GM10847 (cell line): ENCODE measurements around the gene TLE7.

ENCODE experiments used
- POLR2A ChIP-seq: IDR thresholded peaks from 2 replicates; pipeline ENCODE4 v1.6.1; 2011; ENCODE audit not compliant: insufficient read length; ENCODE audit errors: extremely low read depth

Gene TLE7

GRCh38 chr16:71409011-71409775, 32.7 kb downstream of the TLE7 start:
- TF ChIP-seq POLR2A = no peak

GRCh38 chr16:71408536-71408935, 33.3 kb downstream of the TLE7 start:
- no peak for TF ChIP-seq POLR2A

- TF ChIP-seq POLR2A = no peak
Observed at GRCh38 chr16:71407731-71408130, 34.1 kb downstream of the TLE7 start.

- TF ChIP-seq POLR2A = no peak
Observed at GRCh38 chr16:71406724-71407123, 35.1 kb downstream of the TLE7 start.

- no peak for TF ChIP-seq POLR2A
Observed at GRCh38 chr16:71406316-71406715, 35.5 kb downstream of the TLE7 start.

GRCh38 chr16:71404364-71404763, 37.5 kb downstream of the TLE7 start:
- TF ChIP-seq POLR2A = no peak

GRCh38 chr16:71402674-71403073, 39.2 kb downstream of the TLE7 start:
- no peak for TF ChIP-seq POLR2A

- TF ChIP-seq POLR2A = no peak
Observed at GRCh38 chr16:71402007-71402406, 39.8 kb downstream of the TLE7 start.

- no peak for TF ChIP-seq POLR2A
Observed at GRCh38 chr16:71399801-71400563, 41.9 kb downstream of the TLE7 start.

GRCh38 chr16:71396594-71396993, 45.3 kb downstream of the TLE7 start:
- TF ChIP-seq POLR2A = no peak

GRCh38 chr16:71389330-71389729, 52.5 kb downstream of the TLE7 start:
- TF ChIP-seq POLR2A = no peak

- TF ChIP-seq POLR2A = no peak
Observed at GRCh38 chr16:71387045-71387871, 54.6 kb downstream of the TLE7 start.

- no peak for TF ChIP-seq POLR2A
Observed at GRCh38 chr16:71384073-71384724, 57.7 kb downstream of the TLE7 start.

- no peak for TF ChIP-seq POLR2A
Observed at GRCh38 chr16:71383054-71383773, 58.6 kb downstream of the TLE7 start.

- no peak for TF ChIP-seq POLR2A
Observed at GRCh38 chr16:71380831-71381230, 61.0 kb downstream of the TLE7 start.
